HepG2 (cell line): ENCODE results near the gene VBP1. TPM values are rescaled to one million over a fixed set of nuclear protein-coding genes. Genes with fewer than 3 reads are reported as not detected.

Experiments used
- BHLHE40 ChIP-seq: IDR thresholded peaks from 2 replicates; pipeline ENCODE4 v1.6.1; 2011; ENCODE audit warnings: low read length, improper control_type of control experiment
- ELF3 ChIP-seq: IDR thresholded peaks from 2 replicates; pipeline ENCODE4 v1.6.1; 2016; ENCODE audit warnings: missing genetic modification reagents, missing compliant biosample characterization
- HHEX ChIP-seq: IDR thresholded peaks from 2 replicates; pipeline ENCODE4 v1.6.1; 2016; ENCODE audit warnings: control low read depth
- HINFP ChIP-seq: sonication (generic); formaldehyde crosslinking; IDR thresholded peaks from 2 replicates; pipeline ENCODE4 v1.4.0; 2020; ENCODE audit warnings: low read depth, mild to moderate bottlenecking, missing genetic modification reagents
- HMGXB4 ChIP-seq, 2 experiments: sonication (generic) in 1 of 2; formaldehyde crosslinking in 1 of 2; IDR thresholded peaks; 2 replicates each; pipeline versions ENCODE4 v1.4.0 to v1.6.1; 2018 to 2020; ENCODE audit warnings: missing genetic modification reagents in 2 of 2, borderline replicate concordance in 1 of 2, low read depth in 1 of 2, mild to moderate bottlenecking in 1 of 2, missing biosample characterization in 1 of 2
- HOXD1 ChIP-seq: sonication (generic); formaldehyde crosslinking; IDR thresholded peaks from 2 replicates; pipeline ENCODE4 v1.5.0; 2020; ENCODE audit warnings: missing genetic modification reagents
- NFE2L1 ChIP-seq: sonication (generic); formaldehyde crosslinking; IDR thresholded peaks from 2 replicates; pipeline ENCODE4 v1.4.0; 2020; ENCODE audit warnings: missing genetic modification reagents, mild to moderate bottlenecking, borderline replicate concordance
- RFX5 ChIP-seq: IDR thresholded peaks from 2 replicates; pipeline ENCODE4 v1.6.1; 2011; ENCODE audit warnings: low read depth, low read length, improper control_type of control experiment
- TBX2 ChIP-seq: sonication (generic); formaldehyde crosslinking; IDR thresholded peaks from 2 replicates; pipeline ENCODE4 v1.5.0; 2020; ENCODE audit warnings: missing genetic modification reagents, mild to moderate bottlenecking, borderline replicate concordance
- TCF7 ChIP-seq: sonication (generic); IDR thresholded peaks from 2 replicates; pipeline ENCODE4 v1.6.1; 2016; ENCODE audit warnings: antibody characterized with exemption, low read depth
- ZBED4 ChIP-seq: sonication (generic); formaldehyde crosslinking; IDR thresholded peaks from 2 replicates; pipeline ENCODE4 v1.4.0; 2020; ENCODE audit warnings: missing genetic modification reagents, borderline replicate concordance
- ZBTB20 ChIP-seq: sonication (generic); formaldehyde crosslinking; IDR thresholded peaks from 2 replicates; pipeline ENCODE4 v1.8.1; 2023; ENCODE audit warnings: missing genetic modification reagents, low read depth, mild to moderate bottlenecking, borderline replicate concordance
- ZNF331 ChIP-seq: sonication (generic); formaldehyde crosslinking; IDR thresholded peaks from 2 replicates; pipeline ENCODE4 v1.4.0; 2020; ENCODE audit warnings: missing genetic modification reagents
- ZNF557 ChIP-seq: sonication (generic); formaldehyde crosslinking; IDR thresholded peaks from 2 replicates; pipeline ENCODE4 v1.4.0; 2020; ENCODE audit warnings: missing genetic modification reagents
- ZNF607 ChIP-seq: sonication (generic); formaldehyde crosslinking; IDR thresholded peaks from 2 replicates; pipeline ENCODE4 v1.5.1; 2020; ENCODE audit warnings: missing genetic modification reagents, mild to moderate bottlenecking, borderline replicate concordance
- polyA plus RNA-seq, 8 experiments: library from polyadenylated mRNA; depleted of rRNA in 3 of 8; stranded (reverse) in 7 of 8; unstranded in 1 of 8; fragments of >200 nt; fragmentation: Illumina TruSeq in 4 of 8; extraction: Trizol in 4 of 8; gene quantifications; 2 replicates each; pipeline versions ENCODE4 v1.2.1 to v1.2.3, GENCODE V29; 2011 to 2016; ENCODE audit warnings: low read depth in 4 of 8, missing spikeins in 1 of 8, mixed read lengths in 1 of 8; ENCODE audit not compliant: insufficient read depth in 1 of 8
- total RNA-seq, 5 experiments: library from RNA; depleted of rRNA; stranded (reverse); fragments of >200 nt; fragmentation: Illumina TruSeq; extraction: Trizol; gene quantifications; 2 replicates each; pipeline ENCODE4 v1.2.3, GENCODE V29; 2016; ENCODE audit warnings: low read depth in 1 of 5
- TF ChIP-seq, protein P1 (sequence below): sonication (generic); formaldehyde crosslinking; IDR thresholded peaks from 2 replicates; pipeline ENCODE4 v1.4.0; 2020; ENCODE audit warnings: missing genetic modification reagents, mild to moderate bottlenecking, borderline replicate concordance
- TF ChIP-seq, protein P2 (sequence below): sonication (generic); formaldehyde crosslinking; IDR thresholded peaks from 2 replicates; pipeline ENCODE4 v1.4.0; 2020; ENCODE audit warnings: missing genetic modification reagents, borderline replicate concordance

The VBP1 gene
- total and polyA plus RNA-seq, 2 of the 13 experiments (the other 11 are each of a cell fraction or from before 2014, with no cell fraction given) = 20.4 to 72.6 TPM

GRCh38 chrX:155216179-155216939, at the start of gene VBP1 (continued):
- TF ChIP-seq ZBED4 (no peak), HHEX (CRISPR knock-in tag) (no peak), ZBTB20 (CRISPR knock-in tag) (no peak), ELF3 (CRISPR knock-in tag) (no peak), HOXD1 (no peak), ZNF557 (CRISPR knock-in tag) (no peak), NFE2L1 (CRISPR knock-in tag) (no peak), HINFP (CRISPR knock-in tag) (no peak), ZNF331 (no peak), BHLHE40 (no peak), TCF7 (no peak), RFX5 (no peak), HMGXB4 (CRISPR knock-in tag; IDR thresholded peaks at IDR 0.05; ENCODE audit: borderline replicate concordance in 1 of 2, low read depth in 1 of 2) (peak; percentile 32 to 75; a peak in 1 of 4 replicates), ZNF607 (no peak), TBX2 (CRISPR knock-in tag) (no peak)
- TF ChIP-seq, protein P1, sequence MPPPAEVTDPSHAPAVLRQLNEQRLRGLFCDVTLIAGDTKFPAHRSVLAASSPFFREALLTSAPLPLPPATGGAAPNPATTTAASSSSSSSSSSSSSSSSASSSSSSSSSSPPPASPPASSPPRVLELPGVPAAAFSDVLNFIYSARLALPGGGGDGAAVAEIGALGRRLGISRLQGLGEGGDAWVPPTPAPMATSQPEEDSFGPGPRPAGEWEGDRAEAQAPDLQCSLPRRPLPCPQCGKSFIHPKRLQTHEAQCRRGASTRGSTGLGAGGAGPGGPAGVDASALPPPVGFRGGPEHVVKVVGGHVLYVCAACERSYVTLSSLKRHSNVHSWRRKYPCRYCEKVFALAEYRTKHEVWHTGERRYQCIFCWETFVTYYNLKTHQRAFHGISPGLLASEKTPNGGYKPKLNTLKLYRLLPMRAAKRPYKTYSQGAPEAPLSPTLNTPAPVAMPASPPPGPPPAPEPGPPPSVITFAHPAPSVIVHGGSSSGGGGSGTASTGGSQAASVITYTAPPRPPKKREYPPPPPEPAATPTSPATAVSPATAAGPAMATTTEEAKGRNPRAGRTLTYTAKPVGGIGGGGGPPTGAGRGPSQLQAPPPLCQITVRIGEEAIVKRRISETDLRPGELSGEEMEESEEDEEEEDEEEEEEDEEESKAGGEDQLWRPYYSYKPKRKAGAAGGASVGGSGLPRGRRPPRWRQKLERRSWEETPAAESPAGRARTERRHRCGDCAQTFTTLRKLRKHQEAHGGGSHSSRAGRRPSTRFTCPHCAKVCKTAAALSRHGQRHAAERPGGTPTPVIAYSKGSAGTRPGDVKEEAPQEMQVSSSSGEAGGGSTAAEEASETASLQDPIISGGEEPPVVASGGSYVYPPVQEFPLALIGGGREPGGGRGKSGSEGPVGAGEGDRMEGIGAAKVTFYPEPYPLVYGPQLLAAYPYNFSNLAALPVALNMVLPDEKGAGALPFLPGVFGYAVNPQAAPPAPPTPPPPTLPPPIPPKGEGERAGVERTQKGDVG (CRISPR knock-in tag) = no peak
- TF ChIP-seq, protein P2, sequence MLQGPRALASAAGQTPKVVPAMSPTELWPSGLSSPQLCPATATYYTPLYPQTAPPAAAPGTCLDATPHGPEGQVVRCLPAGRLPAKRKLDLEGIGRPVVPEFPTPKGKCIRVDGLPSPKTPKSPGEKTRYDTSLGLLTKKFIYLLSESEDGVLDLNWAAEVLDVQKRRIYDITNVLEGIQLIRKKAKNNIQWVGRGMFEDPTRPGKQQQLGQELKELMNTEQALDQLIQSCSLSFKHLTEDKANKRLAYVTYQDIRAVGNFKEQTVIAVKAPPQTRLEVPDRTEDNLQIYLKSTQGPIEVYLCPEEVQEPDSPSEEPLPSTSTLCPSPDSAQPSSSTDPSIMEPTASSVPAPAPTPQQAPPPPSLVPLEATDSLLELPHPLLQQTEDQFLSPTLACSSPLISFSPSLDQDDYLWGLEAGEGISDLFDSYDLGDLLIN (CRISPR knock-in tag) = no peak
